PC-9 (cell line): Measurements from ENCODE around the gene TMEM164. TPM values are rescaled to one million over a fixed set of nuclear protein-coding genes. Genes with fewer than 3 reads are reported as not detected.
A peak's percentile ranks its signal among the peaks of the same experiment; 100 is the strongest.

Source experiments
- BruUV-seq: library from RNA; stranded (reverse); fragments of 400-500 nt; replicated peaks from 2 replicates; lab custom pipeline; 2021; lab: Mats Ljungman, UMichigan
- CTCF ChIA-PET: fragments of 300-600 bp; sonication (Branson Sonifier 250); formaldehyde crosslinking; loops from one replicate; lab custom pipeline; 2022; ENCODE audit warnings: antibody characterized with exemption; lab: Charles Lee
- POLR2A ChIA-PET: fragments of 300-600 bp; sonication (Branson Sonifier 250); formaldehyde crosslinking; loops from one replicate; lab custom pipeline; 2022; ENCODE audit warnings: antibody characterized with exemption; ENCODE audit not compliant: unreplicated experiment; lab: Charles Lee
- DNase-seq, 2 experiments: peaks; one replicate each; pipeline versions ENCODE4 v3.0.0 to v3.0.0-alpha.2; 2015 to 2022; ENCODE audit warnings: mixed read lengths in 1 of 2
- H2AFZ ChIP-seq: fragments of 200-600 bp; sonication (generic); 2 replicates; pipeline ENCODE4 v1.8.1; 2017; ENCODE audit warnings: antibody characterized with exemption
- H3F3A ChIP-seq: fragments of 200-600 bp; sonication (generic); 2 replicates; pipeline ENCODE4 v1.8.1; 2017; ENCODE audit warnings: antibody characterized with exemption, mild to moderate bottlenecking, low read depth; ENCODE audit not compliant: insufficient read depth
- H3K27ac ChIP-seq: fragments of 200-600 bp; sonication (generic); 2 replicates; pipeline ENCODE4 v1.6.1; 2016; ENCODE audit warnings: mixed run types
- H3K27me3 ChIP-seq: fragments of 200-600 bp; sonication (generic); 2 replicates; pipeline ENCODE4 v1.6.1; 2016; ENCODE audit warnings: low read depth, mixed run types; ENCODE audit not compliant: insufficient read depth
- H3K36me3 ChIP-seq: fragments of 200-600 bp; sonication (generic); 2 replicates; pipeline ENCODE4 v1.6.1; 2016; ENCODE audit warnings: low read depth, mixed run types
- H3K4me1 ChIP-seq: fragments of 200-600 bp; sonication (generic); replicated peaks from 2 replicates; pipeline ENCODE4 v1.6.1; 2016; ENCODE audit warnings: mixed run types; ENCODE audit not compliant: insufficient read depth
- H3K4me2 ChIP-seq: fragments of 200-600 bp; sonication (generic); 2 replicates; pipeline ENCODE4 v1.6.1; 2017; ENCODE audit warnings: mixed run types
- H3K4me3 ChIP-seq: fragments of 200-600 bp; sonication (generic); 2 replicates; pipeline ENCODE4 v1.6.1; 2016; ENCODE audit warnings: mixed run types
- H3K79me2 ChIP-seq: fragments of 200-600 bp; sonication (generic); 2 replicates; pipeline ENCODE4 v1.6.1; 2017; ENCODE audit warnings: low read depth, mixed run types
- H3K9me2 ChIP-seq: fragments of 200-600 bp; sonication (generic); 2 replicates; pipeline ENCODE4 v1.8.1; 2017; ENCODE audit warnings: mild to moderate bottlenecking; ENCODE audit not compliant: insufficient read depth
- H3K9me3 ChIP-seq: fragments of 200-600 bp; sonication (generic); 2 replicates; pipeline ENCODE4 v1.8.1; 2016; ENCODE audit warnings: low read depth; ENCODE audit not compliant: insufficient read depth
- H4K20me1 ChIP-seq: fragments of 200-600 bp; sonication (generic); 2 replicates; pipeline ENCODE4 v1.8.1; 2017; ENCODE audit not compliant: insufficient read depth
- CTCF ChIP-seq: fragments of 200-600 bp; sonication (generic); conservative IDR thresholded peaks from 2 replicates; pipeline ENCODE4 v1.6.1; 2017; ENCODE audit warnings: mixed run types, antibody characterized with exemption, mild to moderate bottlenecking, moderate library complexity
- EZH2 ChIP-seq: fragments of 200-600 bp; sonication (generic); IDR thresholded peaks from 2 replicates; pipeline ENCODE4 v1.8.0; 2017; ENCODE audit warnings: antibody characterized with exemption, low read depth
- intact Hi-C: fragments of 100-400 bp; cut with micrococcal nuclease; formaldehyde crosslinking; loops from one replicate; pipeline ENCODE4 v1.10.0; 2022; ENCODE audit not compliant: unreplicated experiment
- total RNA-seq: library from RNA; stranded (reverse); gene quantifications from 2 replicates; pipeline ENCODE4 v1.2.3, GENCODE V29; 2021

TMEM164 gene
- total RNA-seq, 1 experiment from 2014 or later: 44.5 TPM

DNA sequence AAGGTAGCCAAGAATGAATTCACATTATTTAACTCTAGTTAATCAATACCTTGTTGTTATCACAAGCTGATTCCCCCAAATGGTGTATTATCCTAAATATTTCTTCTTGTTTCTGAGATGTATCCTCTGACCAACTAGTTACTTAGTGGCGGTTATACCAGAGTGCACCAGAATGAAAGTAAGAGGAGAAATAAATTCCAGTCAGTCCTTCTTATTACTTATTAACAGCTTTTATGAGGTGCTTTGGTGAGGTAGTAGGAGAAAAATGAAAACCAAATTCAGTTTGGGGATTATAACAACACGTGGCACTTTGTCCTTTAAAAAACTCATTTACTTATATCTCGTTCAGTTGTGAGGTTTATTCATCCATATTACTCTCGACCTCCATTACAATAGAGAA, 213.1 kb downstream of the TMEM164 start:
- H3K9me2 ChIP-seq: no peaks in the 10 kb centered on the region
- ChIA-PET CTCF (no interaction called here), POLR2A (no interaction called here)
- intact Hi-C loops: no loop called here
- no peak for DNase-seq
- H3K27ac ChIP-seq: no peak overlapping the region
- 0 out of 2 replicates have a peak, but pooled peaks cover 7% of the 10 kb centered on the region for H3K9me3 ChIP-seq
- H3K4me2 ChIP-seq: no peak overlapping the region
- H3K36me3 ChIP-seq: 0 out of 2 replicates have a peak, but pooled peaks cover 8% of the 10 kb centered on the region
- TF ChIP-seq CTCF (no peak), EZH2 (no peak)
- H2AFZ ChIP-seq: no peak overlapping the region
- no peaks in the 10 kb centered on the region for H3K27me3 ChIP-seq
- peaks cover 8% of the 10 kb centered on the region for H3F3A ChIP-seq
- BruUV-seq: no TSS peak
- peaks cover 30% of the 10 kb centered on the region for H3K4me1 ChIP-seq
- H3K79me2 ChIP-seq: peaks cover 7% of the 10 kb centered on the region; the same call in 1 of the 2 replicates
- no peak overlapping the region for H3K4me3 ChIP-seq
- H4K20me1 ChIP-seq: no peaks in the 10 kb centered on the region

DNA sequence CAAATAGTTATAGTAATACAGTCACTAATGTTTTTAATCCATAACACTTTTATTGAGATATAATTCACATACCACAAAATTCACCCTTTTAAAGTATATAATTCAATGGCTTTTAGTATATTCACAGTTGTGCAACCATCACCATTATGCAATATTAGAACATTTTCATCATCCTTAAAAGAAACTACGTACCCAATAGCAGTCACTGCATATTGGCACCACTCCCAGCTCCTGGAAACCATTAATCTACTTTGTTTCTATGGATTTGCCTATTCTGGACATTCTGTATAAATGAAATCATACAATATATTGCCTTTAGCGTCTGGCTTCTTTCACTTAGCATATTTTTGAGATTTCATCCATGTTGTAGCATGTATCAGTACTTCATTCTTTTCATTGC, 215.7 kb downstream of the TMEM164 start:
- no peaks in the 10 kb centered on the region for H3K27me3 ChIP-seq
- no peak overlapping the region for H3K27ac ChIP-seq
- H3K4me3 ChIP-seq: no peak overlapping the region
- H3K9me3 ChIP-seq: 0 out of 2 replicates have a peak, but pooled peaks cover 7% of the 10 kb centered on the region
- H3K79me2 ChIP-seq: peaks cover 10% of the 10 kb centered on the region; the same call in 1 of the 2 replicates
- H4K20me1 ChIP-seq: no peaks in the 10 kb centered on the region
- intact Hi-C loops: no loop called here
- no peak overlapping the region for H2AFZ ChIP-seq
- peaks cover 14% of the 10 kb centered on the region for H3F3A ChIP-seq
- 0 out of 2 replicates have a peak, but pooled peaks cover 8% of the 10 kb centered on the region for H3K36me3 ChIP-seq
- no peak overlapping the region for H3K4me2 ChIP-seq
- POLR2A ChIA-PET: no interaction called here
- no peak for DNase-seq
- TF ChIP-seq EZH2: no peak
- H3K9me2 ChIP-seq: no peaks in the 10 kb centered on the region
- H3K4me1 ChIP-seq: peaks cover 21% of the 10 kb centered on the region
- CTCF ChIA-PET: no interaction called here
- BruUV-seq: no TSS peak

DNA sequence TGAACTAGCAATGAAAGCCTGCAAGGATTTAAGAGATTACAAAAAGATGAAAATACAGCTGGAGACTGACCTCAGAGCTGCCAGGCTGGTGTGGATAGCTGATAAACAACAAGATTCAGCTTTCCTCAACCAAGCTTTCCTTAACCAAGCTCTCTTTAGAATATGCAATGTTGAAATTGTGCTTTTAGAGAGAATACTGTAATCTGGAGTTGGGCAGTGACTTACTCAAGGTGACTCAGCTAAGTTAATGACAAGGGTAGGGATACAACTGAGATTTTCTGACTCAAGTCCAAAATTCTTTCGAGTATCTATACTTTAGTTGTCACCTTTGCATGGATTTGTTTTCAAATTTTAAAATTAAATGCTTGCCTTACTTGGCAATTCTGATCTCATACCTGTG, 217.0 kb downstream of the TMEM164 start:
- BruUV-seq: no TSS peak
- TF ChIP-seq EZH2 (no peak), CTCF (no peak)
- Histone ChIP-seq H3K4me2 (peak overlapping the region; percentile 5; the same call in 1 of the 2 replicates), H4K20me1 (no peaks in the 10 kb centered on the region), H3K4me3 (no peak overlapping the region), H3K9me3 (0 out of 2 replicates have a peak, but pooled peaks cover 7% of the 10 kb centered on the region), H3K4me1 (peaks cover 21% of the 10 kb centered on the region), H3K27me3 (no peaks in the 10 kb centered on the region), H3F3A (peaks cover 15% of the 10 kb centered on the region), H3K27ac (peak overlapping the region; percentile 69), H2AFZ (no peak overlapping the region), H3K9me2 (no peaks in the 10 kb centered on the region), H3K79me2 (peaks cover 10% of the 10 kb centered on the region; the same call in 1 of the 2 replicates), H3K36me3 (0 out of 2 replicates have a peak, but pooled peaks cover 8% of the 10 kb centered on the region)
- ChIA-PET CTCF (no interaction called here), POLR2A (interaction anchor here (0.5 to 0.9 kb wide), 2 partner anchors 9 to 23 kb away, joined by 3 to 11 read pairs; no protein-coding TSS in a partner anchor)
- peak in 1 of 2 experiments; percentile 60 for DNase-seq
- intact Hi-C loops: no loop called here
